Skin epidermis (tissue), 12 donors: ENCODE measurements around the gene KANTR.

ENCODE experiments used
- H3K27ac ChIP-seq, 21 experiments: fragments of 200-600 bp; sonication (generic) in 11 of 21; one replicate each; pipeline ENCODE4 v1.5.0; 2020; ENCODE audit warnings: mild to moderate bottlenecking in 3 of 21, inconsistent platforms in 2 of 21, moderate library complexity in 2 of 21
- H3K4me3 ChIP-seq, 7 experiments: fragments of 200-600 bp; sonication (generic) in 2 of 7; one replicate each; pipeline ENCODE4 v1.5.0; 2020; ENCODE audit warnings: inconsistent platforms in 2 of 7, mild to moderate bottlenecking in 2 of 7, moderate library complexity in 1 of 7

KANTR gene

GRCh38 chrX:53080628-53081580, 13.0 kb upstream of the KANTR start:
- Histone ChIP-seq H3K27ac (peak overlapping the region in 18 of 21 experiments; percentile 57 to 88 (median 72)), H3K4me3 (peak overlapping the region in 6 of 7 experiments; percentile 58 to 79 (median 64))

DNA sequence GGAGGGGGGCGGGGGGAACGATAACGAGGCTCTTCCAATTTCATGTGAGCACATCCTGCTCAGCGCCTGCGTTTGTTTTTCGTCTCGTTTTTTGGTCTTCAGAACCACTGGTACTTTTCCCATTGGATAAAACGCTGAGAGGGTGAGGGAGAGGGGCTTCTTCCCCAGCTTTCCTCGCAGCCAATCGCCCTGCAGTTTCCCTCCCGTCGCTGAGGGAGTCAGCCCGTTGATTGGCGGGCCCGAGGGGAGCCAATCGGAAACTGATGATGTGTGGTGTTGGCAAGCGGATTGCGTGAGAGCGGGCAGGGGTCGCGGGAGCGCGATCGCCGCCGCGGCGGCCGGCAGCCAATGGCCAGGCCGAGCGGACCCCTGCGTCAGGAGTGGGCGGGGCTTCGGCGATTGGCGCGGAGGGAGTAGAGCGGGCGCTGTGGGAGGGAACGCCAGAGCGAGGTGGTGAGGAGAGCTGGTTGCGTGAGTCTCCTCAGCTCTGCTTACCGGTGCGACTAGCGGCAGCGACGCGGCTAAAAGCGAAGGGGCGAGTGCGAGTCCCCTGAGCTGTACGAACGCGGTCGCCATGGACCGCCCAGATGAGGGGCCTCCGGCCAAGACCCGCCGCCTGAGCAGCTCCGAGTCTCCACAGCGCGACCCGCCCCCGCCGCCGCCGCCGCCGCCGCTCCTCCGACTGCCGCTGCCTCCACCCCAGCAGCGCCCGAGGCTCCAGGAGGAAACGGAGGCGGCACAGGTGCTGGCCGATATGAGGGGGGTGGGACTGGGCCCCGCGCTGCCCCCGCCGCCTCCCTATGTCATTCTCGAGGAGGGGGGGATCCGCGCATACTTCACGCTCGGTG, 11.8 kb upstream of the KANTR start, which contains the start of gene TSPYL2:
Gene TSPYL2 (plus strand): TSS at position 443 of the 848 bp plus-strand sequence. CDS start 132 bp downstream, at position 575.
- Histone ChIP-seq H3K4me3 (peak within 1 kb of the TSS; percentile 41 to 79 (median 62)), H3K27ac (peak within 1 kb of the TSS; percentile 57 to 93 (median 81))

DNA sequence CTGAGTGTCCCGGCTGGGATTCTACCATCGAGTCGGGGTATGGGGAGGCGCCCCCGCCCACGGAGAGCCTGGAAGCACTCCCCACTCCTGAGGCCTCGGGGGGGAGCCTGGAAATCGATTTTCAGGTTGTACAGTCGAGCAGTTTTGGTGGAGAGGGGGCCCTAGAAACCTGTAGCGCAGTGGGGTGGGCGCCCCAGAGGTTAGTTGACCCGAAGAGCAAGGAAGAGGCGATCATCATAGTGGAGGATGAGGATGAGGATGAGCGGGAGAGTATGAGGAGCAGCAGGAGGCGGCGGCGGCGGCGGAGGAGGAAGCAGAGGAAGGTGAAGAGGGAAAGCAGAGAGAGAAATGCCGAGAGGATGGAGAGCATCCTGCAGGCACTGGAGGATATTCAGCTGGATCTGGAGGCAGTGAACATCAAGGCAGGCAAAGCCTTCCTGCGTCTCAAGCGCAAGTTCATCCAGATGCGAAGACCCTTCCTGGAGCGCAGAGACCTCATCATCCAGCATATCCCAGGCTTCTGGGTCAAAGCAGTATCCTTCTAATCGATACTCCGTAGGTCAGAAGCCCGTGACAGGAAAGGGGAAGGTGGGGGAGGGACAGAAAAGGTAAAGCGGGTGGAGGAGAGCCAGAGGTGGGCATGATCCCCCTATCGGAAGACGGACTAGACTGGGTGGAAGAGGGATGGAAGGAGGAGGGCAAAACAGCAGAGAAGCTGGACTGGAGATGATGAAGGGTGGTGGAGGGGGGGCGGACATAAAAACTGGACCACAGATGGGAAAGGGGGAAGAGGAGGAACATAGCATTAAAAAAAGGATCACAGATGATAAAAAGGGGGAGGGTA, 10.9 kb upstream of the KANTR start:
- H3K4me3 ChIP-seq: peak overlapping the region; percentile 41 to 79 (median 62)
- H3K27ac ChIP-seq: peak overlapping the region; percentile 12 to 93 (median 81)

DNA sequence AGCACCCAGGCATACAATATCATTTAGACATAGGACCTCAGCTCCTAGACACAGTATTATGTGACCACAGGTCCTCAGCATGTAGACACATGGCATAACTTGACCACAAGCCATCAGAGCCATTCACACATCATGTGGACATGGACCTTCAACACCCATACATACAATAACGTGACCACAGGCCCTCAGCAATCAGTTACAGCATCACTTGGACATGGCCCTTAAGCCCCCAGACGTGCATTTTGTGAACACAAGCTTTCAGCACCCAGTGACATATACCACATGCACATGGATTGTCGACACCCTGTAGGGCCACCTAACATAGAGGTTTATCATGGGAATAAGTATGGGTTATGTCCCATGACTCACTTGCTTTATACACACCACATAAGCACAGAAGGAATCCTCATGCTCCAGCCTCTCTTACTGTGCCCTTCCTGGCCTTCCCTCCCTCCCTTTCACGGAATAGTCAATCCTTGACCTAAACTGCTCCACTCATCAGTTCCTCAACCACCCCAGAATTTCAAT, 9.8 kb upstream of the KANTR start:
- H3K4me3 ChIP-seq: no peak overlapping the region
- H3K27ac ChIP-seq: peak overlapping the region in 1 of 21 experiments; percentile 89

DNA sequence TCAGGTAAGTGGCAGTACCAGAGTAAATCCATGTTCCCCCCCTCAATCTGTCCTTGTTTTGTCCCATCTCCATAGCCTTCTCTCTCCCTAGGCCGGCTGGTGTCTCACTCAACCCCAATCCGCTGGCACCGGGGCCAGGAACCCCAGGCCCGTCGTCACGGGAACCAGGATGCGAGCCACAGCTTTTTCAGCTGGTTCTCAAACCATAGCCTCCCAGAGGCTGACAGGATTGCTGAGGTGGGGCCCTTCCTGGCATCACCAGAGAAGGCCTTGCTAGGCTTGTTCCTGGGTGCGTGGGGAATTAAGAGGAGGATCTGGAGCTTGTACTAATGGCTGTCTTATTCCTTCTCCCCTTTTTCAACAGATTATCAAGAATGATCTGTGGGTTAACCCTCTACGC, 9.1 kb upstream of the KANTR start:
- H3K4me3 ChIP-seq: no peak overlapping the region
- peak overlapping the region in 1 of 21 experiments; percentile 12 for H3K27ac ChIP-seq

- no peak overlapping the region for H3K27ac ChIP-seq
Observed at GRCh38 chrX:53085661-53086229, 8.2 kb upstream of the KANTR start.

GRCh38 chrX:53086464-53086863, 7.5 kb upstream of the KANTR start:
- H3K27ac ChIP-seq: no peak overlapping the region
- no peak overlapping the region for H3K4me3 ChIP-seq

More at GRCh38 chrX:53085661-53086229, 8.2 kb upstream of the KANTR start:
- no peak overlapping the region for H3K4me3 ChIP-seq

DNA sequence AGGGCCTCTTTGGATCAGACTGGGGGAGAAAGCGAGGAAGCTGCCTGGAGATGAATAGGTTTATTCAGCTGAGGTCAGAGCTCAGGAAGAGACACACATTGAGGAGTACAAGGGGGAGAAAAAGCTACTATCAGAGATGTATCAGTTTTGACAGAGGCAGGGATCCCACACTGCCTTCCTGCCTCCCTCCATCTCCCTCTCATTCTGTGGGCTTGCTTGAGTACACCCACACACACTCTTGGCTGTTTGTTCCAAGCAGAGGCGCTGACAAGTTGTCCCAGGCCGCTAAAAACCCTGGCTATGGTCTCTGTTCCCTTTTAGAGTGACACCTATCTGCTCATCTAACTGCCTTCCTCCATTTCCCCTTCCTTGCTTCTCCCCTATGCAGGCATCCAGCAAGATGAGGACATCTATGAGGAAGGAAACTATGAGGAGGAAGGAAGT, 6.5 kb upstream of the KANTR start:
- Histone ChIP-seq H3K27ac (no peak overlapping the region), H3K4me3 (no peak overlapping the region)

DNA sequence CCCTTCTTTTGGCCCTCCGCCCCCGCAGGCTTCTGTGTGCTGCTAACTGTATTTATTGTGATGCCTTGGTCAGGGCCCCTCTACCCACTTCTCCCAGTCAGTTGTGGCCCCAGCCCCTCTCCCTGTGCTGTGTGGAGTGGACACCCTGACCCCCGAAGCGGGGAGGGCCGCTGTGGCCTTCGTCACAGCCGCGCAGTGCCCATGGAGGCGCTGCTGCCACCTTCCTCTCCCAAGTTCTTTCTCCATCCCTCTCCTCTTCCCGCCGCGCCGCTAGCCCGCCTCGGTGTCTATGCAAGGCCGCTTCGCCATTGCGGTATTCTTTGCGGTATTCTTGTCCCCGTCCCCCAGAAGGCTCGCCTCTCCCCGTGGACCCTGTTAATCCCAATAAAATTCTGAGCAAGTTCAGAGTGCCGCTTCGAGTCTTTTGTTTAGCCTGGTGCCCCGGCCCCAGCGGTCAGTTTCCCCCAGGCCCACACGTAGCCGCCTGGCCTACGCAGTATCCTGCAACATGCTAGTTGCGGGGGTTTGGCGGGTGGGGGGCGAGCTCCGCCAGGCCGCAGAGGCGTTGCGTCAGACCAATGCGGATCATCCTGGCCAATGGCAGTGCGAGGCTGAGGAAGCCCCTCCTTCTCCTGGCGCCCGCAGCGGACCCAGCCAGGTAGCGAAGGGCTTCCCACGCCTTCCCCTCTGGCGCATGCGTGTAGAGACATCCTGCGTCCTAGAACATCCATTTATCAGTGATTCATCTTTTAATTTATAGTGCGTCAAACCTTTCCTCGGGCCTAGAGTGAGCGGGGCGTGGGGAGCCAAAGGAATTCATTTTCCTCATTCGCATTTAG, 5.6 kb upstream of the KANTR start:
- Histone ChIP-seq H3K27ac (peak overlapping the region in 17 of 21 experiments; percentile 26 to 86 (median 76)), H3K4me3 (peak overlapping the region in 6 of 7 experiments; percentile 14 to 34 (median 25))

- peak overlapping the region; percentile 3 to 34 (median 24) for H3K4me3 ChIP-seq
- H3K27ac ChIP-seq: peak overlapping the region in 16 of 21 experiments; percentile 62 to 86 (median 76)
Observed at GRCh38 chrX:53089224-53089842, 4.6 kb upstream of the KANTR start.

DNA sequence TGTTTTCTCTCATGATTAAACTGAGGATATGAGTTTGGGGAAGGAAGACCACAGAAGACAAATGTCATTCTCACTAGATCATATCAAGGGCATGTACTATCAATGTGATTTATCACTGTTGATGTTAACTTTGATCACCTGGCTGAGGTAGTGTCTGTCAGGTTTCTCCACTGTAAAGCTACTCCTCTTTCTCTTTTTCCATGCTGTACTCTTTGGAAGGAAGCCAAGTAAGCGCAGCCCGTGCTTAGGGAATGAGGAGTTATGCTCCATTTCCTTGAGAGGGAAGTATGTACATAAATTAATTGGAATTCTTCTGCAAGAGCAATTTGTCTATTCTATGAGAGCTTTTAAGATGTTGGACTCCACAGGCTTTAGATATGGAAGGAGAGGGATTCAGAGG, 4.0 kb upstream of the KANTR start:
- H3K4me3 ChIP-seq: no peak overlapping the region
- H3K27ac ChIP-seq: no peak overlapping the region

DNA sequence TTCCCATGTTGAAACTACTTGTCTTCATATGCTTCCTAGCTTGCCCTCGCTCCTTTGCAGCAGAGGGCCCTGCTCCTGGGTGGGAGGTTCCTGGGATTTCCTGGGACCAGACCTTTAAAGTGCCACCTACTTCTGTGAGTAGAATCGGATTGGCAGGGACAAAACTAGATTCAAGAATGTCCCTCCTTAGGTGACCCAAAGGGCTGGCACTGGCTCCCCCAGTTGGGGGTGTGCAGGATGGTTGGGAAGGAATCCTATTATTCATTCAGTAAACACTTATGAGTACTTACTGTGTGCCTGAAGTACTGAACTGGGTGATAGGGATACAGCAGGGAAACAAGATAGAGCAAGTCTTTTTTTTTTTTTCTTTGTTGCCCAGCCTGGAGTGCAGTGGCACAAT, 2.6 kb upstream of the KANTR start:
- Histone ChIP-seq H3K4me3 (no peak overlapping the region), H3K27ac (no peak overlapping the region)

DNA sequence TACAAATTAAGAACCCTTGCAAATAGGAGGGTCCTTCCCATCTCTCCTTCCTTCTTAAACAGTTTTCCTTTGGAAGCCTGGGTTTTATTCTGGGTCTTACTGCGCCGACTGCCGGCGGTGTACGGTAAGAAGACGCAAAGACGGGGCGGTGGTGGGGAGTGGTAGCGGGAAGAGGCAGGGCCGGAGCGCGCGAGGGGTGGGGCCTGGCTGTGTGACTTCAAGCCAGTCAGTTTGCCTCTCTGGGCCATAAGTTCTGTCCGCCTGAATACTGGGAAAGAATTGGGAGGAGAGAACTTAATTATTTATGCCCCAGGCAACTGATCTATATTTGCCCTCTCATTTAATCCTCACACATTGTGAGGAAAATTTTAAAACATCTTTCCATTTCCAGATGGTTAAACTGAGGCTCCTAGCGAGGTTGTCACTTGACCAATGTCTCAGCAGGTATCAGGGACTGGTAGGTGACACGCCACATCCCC, 726 bp upstream of the KANTR start:
- peak overlapping the region in 18 of 21 experiments; percentile 40 to 87 (median 72) for H3K27ac ChIP-seq
- peak overlapping the region; percentile 52 to 67 (median 60) for H3K4me3 ChIP-seq

DNA sequence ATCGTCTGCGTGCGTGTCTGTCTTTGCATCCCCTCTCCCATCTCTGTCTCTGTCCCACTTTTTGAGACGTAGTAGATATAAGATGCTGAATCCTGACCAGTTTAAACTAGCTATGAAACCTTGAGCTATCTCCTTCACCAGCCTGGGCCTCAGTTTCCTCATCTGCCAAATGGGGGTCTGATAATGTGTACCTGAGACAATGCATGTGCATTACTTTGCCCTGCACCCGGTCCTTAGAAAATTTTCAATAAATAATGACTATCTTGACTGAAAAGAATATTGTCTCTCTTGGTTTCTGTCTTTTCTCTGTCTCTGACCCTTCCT, 602 bp downstream of the KANTR start:
- H3K27ac ChIP-seq: peak overlapping the region in 20 of 21 experiments; percentile 24 to 87 (median 76)
- peak overlapping the region; percentile 52 to 67 (median 60) for H3K4me3 ChIP-seq

- Histone ChIP-seq H3K27ac (no peak overlapping the region), H3K4me3 (no peak overlapping the region)
Observed at GRCh38 chrX:53095796-53096195, 1.9 kb downstream of the KANTR start.

DNA sequence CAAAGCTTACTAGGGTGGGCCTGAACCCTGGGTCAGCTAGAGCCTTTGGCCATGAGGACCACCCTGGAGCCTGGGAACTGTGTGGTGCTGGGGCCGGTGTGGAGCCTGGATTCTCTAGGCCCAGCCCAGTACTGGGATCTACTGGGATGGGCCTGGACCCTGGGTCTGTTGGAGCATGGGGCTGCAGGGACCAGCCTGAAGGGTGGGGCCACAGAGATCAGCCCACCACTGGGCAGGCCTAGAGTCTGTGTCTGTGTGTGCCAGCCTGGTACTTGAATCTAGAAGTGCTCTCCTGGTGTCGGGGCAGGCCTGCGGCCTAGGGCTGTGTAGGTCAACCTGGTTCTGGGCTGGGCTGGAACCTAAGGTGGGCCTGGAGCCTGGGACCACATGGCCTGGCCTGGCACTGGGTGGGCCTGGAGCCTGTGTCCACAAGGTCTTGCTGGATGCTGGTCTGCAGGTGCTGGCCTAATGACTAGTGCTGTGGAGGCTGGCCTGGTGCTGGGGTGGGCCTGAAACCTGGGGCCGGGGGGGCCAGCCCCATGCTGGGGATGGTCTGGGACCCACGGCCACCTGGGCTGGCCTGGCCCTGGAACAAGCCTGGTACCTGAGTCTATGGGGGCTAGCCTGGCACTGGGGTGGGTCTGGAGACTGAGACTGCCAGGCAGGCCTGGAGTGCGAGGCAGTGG, 21.1 kb downstream of the KANTR start:
- Histone ChIP-seq H3K4me3 (no peak overlapping the region), H3K27ac (peak overlapping the region in 6 of 21 experiments; percentile 12 to 52 (median 42))

- Histone ChIP-seq H3K4me3 (no peak overlapping the region), H3K27ac (peak overlapping the region in 9 of 21 experiments; percentile 7 to 52 (median 35))
Observed at GRCh38 chrX:53115550-53115874, 21.6 kb downstream of the KANTR start.
